H1 (cell line): Measurements from ENCODE around the gene ARMH3. TPM values are rescaled to one million over a fixed set of nuclear protein-coding genes. Genes with fewer than 3 reads are reported as not detected.

Experiments used
- BACH1 ChIP-seq: IDR thresholded peaks from 2 replicates; pipeline ENCODE4 v1.6.1; 2012; ENCODE audit warnings: low read length, improper control_type of control experiment
- CTBP2 ChIP-seq: IDR thresholded peaks from 2 replicates; pipeline ENCODE4 v1.7.0; 2011; ENCODE audit warnings: borderline replicate concordance, mild to moderate bottlenecking, moderate library complexity, mixed read lengths, low read length; ENCODE audit not compliant: insufficient read depth, insufficient read length
- FOSL1 ChIP-seq: IDR thresholded peaks from 2 replicates; pipeline ENCODE4 v1.6.1; 2011; ENCODE audit warnings: mild to moderate bottlenecking, low read depth, low read length, moderate library complexity; ENCODE audit not compliant: insufficient read depth
- JUND ChIP-seq: IDR thresholded peaks from 2 replicates; pipeline ENCODE4 v1.6.1; 2011; ENCODE audit warnings: mild to moderate bottlenecking, improper control_type of control experiment, low read length
- PHF8 ChIP-seq: fragments of 200-600 bp; sonication (generic); conservative IDR thresholded peaks from 2 replicates; pipeline ENCODE4 v1.7.1; 2012; ENCODE audit warnings: low read depth, mild to moderate bottlenecking, inconsistent platforms, low read length, moderate library complexity
- RAD21 ChIP-seq, 2 experiments: IDR thresholded peaks in 1 of 2; conservative IDR thresholded peaks in 1 of 2; 2 replicates each; pipeline ENCODE4 v1.6.1; 2011; ENCODE audit warnings: low read depth in 2 of 2, low read length in 2 of 2, improper control_type of control experiment in 1 of 2, inconsistent platforms in 1 of 2, mild to moderate bottlenecking in 1 of 2, moderate library complexity in 1 of 2
- SRF ChIP-seq: IDR thresholded peaks from 2 replicates; pipeline ENCODE4 v1.6.1; 2011; ENCODE audit warnings: mild to moderate bottlenecking, low read depth, low read length, moderate library complexity
- SUZ12 ChIP-seq: fragments of 200-600 bp; sonication (generic); IDR thresholded peaks from 2 replicates; pipeline ENCODE4 v1.6.1; 2012; ENCODE audit warnings: mild to moderate bottlenecking, inconsistent platforms, low read length, moderate library complexity, mixed read lengths
- polyA plus RNA-seq, 7 experiments: library from polyadenylated mRNA; depleted of rRNA in 3 of 7; stranded (reverse) in 5 of 7; unstranded in 2 of 7; fragments of >200 nt in 5 of 7; fragments of 200-250 nt in 2 of 7; gene quantifications; 1 replicate in 5 of 7; 2 replicates in 1 of 7; 4 replicates in 1 of 7; pipeline versions ENCODE4 v1.2.1 to v1.2.3, GENCODE V29; 2011 to 2013; ENCODE audit warnings: missing spikeins in 2 of 7, mixed read lengths in 2 of 7
- total RNA-seq: library from RNA; stranded (reverse); fragmentation: NEBNext Ultra II Directional; extraction: Animal tissue kit (Norgen Biotek cat#: 25700); gene quantifications from 2 replicates; pipeline ENCODE4 v1.2.1, GENCODE V29; 2021
- TF ChIP-seq, protein P1 (sequence below): fragments of 300-600 bp; sonication (generic); IDR thresholded peaks from 2 replicates; pipeline ENCODE4 v1.7.1; 2012; ENCODE audit warnings: low read length, moderate library complexity, mild to moderate bottlenecking, inconsistent platforms; ENCODE audit not compliant: insufficient replicate concordance

Gene ARMH3
- total and polyA plus RNA-seq, 2 of the 8 experiments (the other 6 are each of a cell fraction or from before 2014, with no cell fraction given) = 11.6 to 18.3 TPM

DNA sequence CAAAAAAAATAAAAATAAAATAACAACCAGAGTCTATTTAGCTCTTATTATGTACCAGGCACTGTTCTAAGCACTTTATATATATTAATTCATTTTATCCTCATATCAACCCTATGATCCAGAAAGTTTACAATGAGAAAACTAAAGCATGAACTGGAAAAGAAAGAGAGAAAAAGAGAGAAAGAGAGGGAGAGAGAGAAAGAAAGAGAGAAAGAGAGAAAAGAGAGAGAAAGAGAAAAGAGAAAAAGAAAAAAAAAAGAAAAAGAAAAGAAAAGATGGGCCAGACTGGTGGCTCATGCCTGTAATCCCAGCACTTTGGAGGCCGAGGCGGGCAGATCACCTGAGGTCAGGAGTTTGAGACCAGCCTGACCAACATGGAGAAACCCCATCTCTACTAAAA, 9.9 kb downstream of the ARMH3 start (continued):
- TF ChIP-seq, protein P1, sequence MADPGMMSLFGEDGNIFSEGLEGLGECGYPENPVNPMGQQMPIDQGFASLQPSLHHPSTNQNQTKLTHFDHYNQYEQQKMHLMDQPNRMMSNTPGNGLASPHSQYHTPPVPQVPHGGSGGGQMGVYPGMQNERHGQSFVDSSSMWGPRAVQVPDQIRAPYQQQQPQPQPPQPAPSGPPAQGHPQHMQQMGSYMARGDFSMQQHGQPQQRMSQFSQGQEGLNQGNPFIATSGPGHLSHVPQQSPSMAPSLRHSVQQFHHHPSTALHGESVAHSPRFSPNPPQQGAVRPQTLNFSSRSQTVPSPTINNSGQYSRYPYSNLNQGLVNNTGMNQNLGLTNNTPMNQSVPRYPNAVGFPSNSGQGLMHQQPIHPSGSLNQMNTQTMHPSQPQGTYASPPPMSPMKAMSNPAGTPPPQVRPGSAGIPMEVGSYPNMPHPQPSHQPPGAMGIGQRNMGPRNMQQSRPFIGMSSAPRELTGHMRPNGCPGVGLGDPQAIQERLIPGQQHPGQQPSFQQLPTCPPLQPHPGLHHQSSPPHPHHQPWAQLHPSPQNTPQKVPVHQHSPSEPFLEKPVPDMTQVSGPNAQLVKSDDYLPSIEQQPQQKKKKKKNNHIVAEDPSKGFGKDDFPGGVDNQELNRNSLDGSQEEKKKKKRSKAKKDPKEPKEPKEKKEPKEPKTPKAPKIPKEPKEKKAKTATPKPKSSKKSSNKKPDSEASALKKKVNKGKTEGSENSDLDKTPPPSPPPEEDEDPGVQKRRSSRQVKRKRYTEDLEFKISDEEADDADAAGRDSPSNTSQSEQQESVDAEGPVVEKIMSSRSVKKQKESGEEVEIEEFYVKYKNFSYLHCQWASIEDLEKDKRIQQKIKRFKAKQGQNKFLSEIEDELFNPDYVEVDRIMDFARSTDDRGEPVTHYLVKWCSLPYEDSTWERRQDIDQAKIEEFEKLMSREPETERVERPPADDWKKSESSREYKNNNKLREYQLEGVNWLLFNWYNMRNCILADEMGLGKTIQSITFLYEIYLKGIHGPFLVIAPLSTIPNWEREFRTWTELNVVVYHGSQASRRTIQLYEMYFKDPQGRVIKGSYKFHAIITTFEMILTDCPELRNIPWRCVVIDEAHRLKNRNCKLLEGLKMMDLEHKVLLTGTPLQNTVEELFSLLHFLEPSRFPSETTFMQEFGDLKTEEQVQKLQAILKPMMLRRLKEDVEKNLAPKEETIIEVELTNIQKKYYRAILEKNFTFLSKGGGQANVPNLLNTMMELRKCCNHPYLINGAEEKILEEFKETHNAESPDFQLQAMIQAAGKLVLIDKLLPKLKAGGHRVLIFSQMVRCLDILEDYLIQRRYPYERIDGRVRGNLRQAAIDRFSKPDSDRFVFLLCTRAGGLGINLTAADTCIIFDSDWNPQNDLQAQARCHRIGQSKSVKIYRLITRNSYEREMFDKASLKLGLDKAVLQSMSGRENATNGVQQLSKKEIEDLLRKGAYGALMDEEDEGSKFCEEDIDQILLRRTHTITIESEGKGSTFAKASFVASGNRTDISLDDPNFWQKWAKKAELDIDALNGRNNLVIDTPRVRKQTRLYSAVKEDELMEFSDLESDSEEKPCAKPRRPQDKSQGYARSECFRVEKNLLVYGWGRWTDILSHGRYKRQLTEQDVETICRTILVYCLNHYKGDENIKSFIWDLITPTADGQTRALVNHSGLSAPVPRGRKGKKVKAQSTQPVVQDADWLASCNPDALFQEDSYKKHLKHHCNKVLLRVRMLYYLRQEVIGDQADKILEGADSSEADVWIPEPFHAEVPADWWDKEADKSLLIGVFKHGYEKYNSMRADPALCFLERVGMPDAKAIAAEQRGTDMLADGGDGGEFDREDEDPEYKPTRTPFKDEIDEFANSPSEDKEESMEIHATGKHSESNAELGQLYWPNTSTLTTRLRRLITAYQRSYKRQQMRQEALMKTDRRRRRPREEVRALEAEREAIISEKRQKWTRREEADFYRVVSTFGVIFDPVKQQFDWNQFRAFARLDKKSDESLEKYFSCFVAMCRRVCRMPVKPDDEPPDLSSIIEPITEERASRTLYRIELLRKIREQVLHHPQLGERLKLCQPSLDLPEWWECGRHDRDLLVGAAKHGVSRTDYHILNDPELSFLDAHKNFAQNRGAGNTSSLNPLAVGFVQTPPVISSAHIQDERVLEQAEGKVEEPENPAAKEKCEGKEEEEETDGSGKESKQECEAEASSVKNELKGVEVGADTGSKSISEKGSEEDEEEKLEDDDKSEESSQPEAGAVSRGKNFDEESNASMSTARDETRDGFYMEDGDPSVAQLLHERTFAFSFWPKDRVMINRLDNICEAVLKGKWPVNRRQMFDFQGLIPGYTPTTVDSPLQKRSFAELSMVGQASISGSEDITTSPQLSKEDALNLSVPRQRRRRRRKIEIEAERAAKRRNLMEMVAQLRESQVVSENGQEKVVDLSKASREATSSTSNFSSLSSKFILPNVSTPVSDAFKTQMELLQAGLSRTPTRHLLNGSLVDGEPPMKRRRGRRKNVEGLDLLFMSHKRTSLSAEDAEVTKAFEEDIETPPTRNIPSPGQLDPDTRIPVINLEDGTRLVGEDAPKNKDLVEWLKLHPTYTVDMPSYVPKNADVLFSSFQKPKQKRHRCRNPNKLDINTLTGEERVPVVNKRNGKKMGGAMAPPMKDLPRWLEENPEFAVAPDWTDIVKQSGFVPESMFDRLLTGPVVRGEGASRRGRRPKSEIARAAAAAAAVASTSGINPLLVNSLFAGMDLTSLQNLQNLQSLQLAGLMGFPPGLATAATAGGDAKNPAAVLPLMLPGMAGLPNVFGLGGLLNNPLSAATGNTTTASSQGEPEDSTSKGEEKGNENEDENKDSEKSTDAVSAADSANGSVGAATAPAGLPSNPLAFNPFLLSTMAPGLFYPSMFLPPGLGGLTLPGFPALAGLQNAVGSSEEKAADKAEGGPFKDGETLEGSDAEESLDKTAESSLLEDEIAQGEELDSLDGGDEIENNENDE = no peak
- TF ChIP-seq RAD21 (IDR thresholded peaks at IDR 0.05 in 1 of 2, conservative IDR thresholded peaks at IDR 0.05 in 1 of 2; ENCODE audit: low read depth in 2 of 2, low read length in 2 of 2) (no peak), CTBP2 (no peak), JUND (no peak), FOSL1 (no peak), PHF8 (no peak), BACH1 (no peak), SRF (no peak), SUZ12 (no peak)
